Measurements from ENCODE around the gene PLEKHG3. TPM values are rescaled to one million over a fixed set of nuclear protein-coding genes. Genes with fewer than 3 reads are reported as not detected.

The PLEKHG3 gene
- total RNA-seq, 1 donor from 2014 or later, result 16.7 TPM

- peaks cover 4 to 16% (median 11%) of the 10 kb centered on the region in 3 donors for H3K4me1 ChIP-seq (ENCODE audit: control insufficient read depth in 3 of 3, insufficient read depth in 3 of 3, low read length in 3 of 3)
- H3K27ac ChIP-seq (ENCODE audit: low read depth, low read length), result no peak overlapping the region
- no peak overlapping the region for H3K4me3 ChIP-seq (ENCODE audit: low read length in 3 of 3)
- no peak overlapping the region for H3K9ac ChIP-seq (ENCODE audit: low read depth in 1 of 3, low read length in 3 of 3)
- no peaks in the 10 kb centered on the region for H3K9me3 ChIP-seq (ENCODE audit: control insufficient read depth in 3 of 3, low read length in 3 of 3)
- H3K36me3 ChIP-seq (ENCODE audit: control insufficient read depth in 3 of 3, insufficient read depth in 3 of 3, low read length in 3 of 3), result peaks cover 6 to 24% (median 18%) of the 10 kb centered on the region in 3 donors
- no peaks in the 10 kb centered on the region for H3K27me3 ChIP-seq (ENCODE audit: control insufficient read depth in 3 of 3, insufficient read depth in 3 of 3, low read length in 3 of 3)
Observed at GRCh38 chr14:64736271-64737169, 32.3 kb downstream of the PLEKHG3 start.

GRCh38 chr14:64737391-64738280 is 33.4 kb downstream of the PLEKHG3 start:
- no peak overlapping the region for H3K9ac ChIP-seq (ENCODE audit: low read depth in 1 of 3, low read length in 3 of 3)

GRCh38 chr14:64738281-64738804 is 34.1 kb downstream of the PLEKHG3 start:
- no peak overlapping the region for H3K4me3 ChIP-seq (ENCODE audit: low read length in 3 of 3)
- H3K27me3 ChIP-seq (ENCODE audit: control insufficient read depth in 3 of 3, insufficient read depth in 3 of 3, low read length in 3 of 3), result no peaks in the 10 kb centered on the region
- H3K9ac ChIP-seq (ENCODE audit: low read depth in 1 of 3, low read length in 3 of 3), result no peak overlapping the region
- peaks cover 4 to 16% (median 11%) of the 10 kb centered on the region in 3 donors for H3K4me1 ChIP-seq (ENCODE audit: control insufficient read depth in 3 of 3, insufficient read depth in 3 of 3, low read length in 3 of 3)
- no peaks in the 10 kb centered on the region for H3K9me3 ChIP-seq (ENCODE audit: control insufficient read depth in 3 of 3, low read length in 3 of 3)
- no peak overlapping the region for H3K27ac ChIP-seq (ENCODE audit: low read depth, low read length)
- peaks cover 14 to 25% (median 19%) of the 10 kb centered on the region in 3 donors for H3K36me3 ChIP-seq (ENCODE audit: control insufficient read depth in 3 of 3, insufficient read depth in 3 of 3, low read length in 3 of 3)

More at GRCh38 chr14:64737391-64738280, 33.4 kb downstream of the PLEKHG3 start:
- H3K27ac ChIP-seq (ENCODE audit: low read depth, low read length), result no peak overlapping the region
- no peak overlapping the region for H3K4me3 ChIP-seq (ENCODE audit: low read length in 3 of 3)
- H3K9me3 ChIP-seq (ENCODE audit: control insufficient read depth in 3 of 3, low read length in 3 of 3), result no peaks in the 10 kb centered on the region
- H3K27me3 ChIP-seq (ENCODE audit: control insufficient read depth in 3 of 3, insufficient read depth in 3 of 3, low read length in 3 of 3), result no peaks in the 10 kb centered on the region
- H3K4me1 ChIP-seq (ENCODE audit: control insufficient read depth in 3 of 3, insufficient read depth in 3 of 3, low read length in 3 of 3), result peaks cover 4 to 16% (median 11%) of the 10 kb centered on the region in 3 donors
- H3K36me3 ChIP-seq (ENCODE audit: control insufficient read depth in 3 of 3, insufficient read depth in 3 of 3, low read length in 3 of 3), result peaks cover 14 to 24% (median 19%) of the 10 kb centered on the region in 3 donors

- Histone ChIP-seq H3K9ac (ENCODE audit: low read depth in 1 of 3, low read length in 3 of 3) (no peak overlapping the region), H3K4me1 (ENCODE audit: control insufficient read depth in 3 of 3, insufficient read depth in 3 of 3, low read length in 3 of 3) (peaks cover 13 to 24% (median 18%) of the 10 kb centered on the region in 3 donors), H3K36me3 (ENCODE audit: control insufficient read depth in 3 of 3, insufficient read depth in 3 of 3, low read length in 3 of 3) (peaks cover 14 to 30% (median 17%) of the 10 kb centered on the region in 3 donors), H3K9me3 (ENCODE audit: control insufficient read depth in 3 of 3, low read length in 3 of 3) (no peaks in the 10 kb centered on the region), H3K4me3 (ENCODE audit: low read length in 3 of 3) (no peak overlapping the region), H3K27me3 (ENCODE audit: control insufficient read depth in 3 of 3, insufficient read depth in 3 of 3, low read length in 3 of 3) (no peaks in the 10 kb centered on the region), H3K27ac (ENCODE audit: low read depth, low read length) (no peak overlapping the region)
Observed at GRCh38 chr14:64741200-64741599, 37.0 kb downstream of the PLEKHG3 start.

GRCh38 chr14:64741961-64742360 is 37.7 kb downstream of the PLEKHG3 start:
- H3K4me3 ChIP-seq (ENCODE audit: low read length in 3 of 3), result no peak overlapping the region
- H3K4me1 ChIP-seq (ENCODE audit: control insufficient read depth in 3 of 3, insufficient read depth in 3 of 3, low read length in 3 of 3), result peaks cover 17 to 26% (median 17%) of the 10 kb centered on the region in 3 donors
- no peak overlapping the region for H3K9ac ChIP-seq (ENCODE audit: low read depth in 1 of 3, low read length in 3 of 3)
- no peaks in the 10 kb centered on the region for H3K27me3 ChIP-seq (ENCODE audit: control insufficient read depth in 3 of 3, insufficient read depth in 3 of 3, low read length in 3 of 3)
- H3K36me3 ChIP-seq (ENCODE audit: control insufficient read depth in 3 of 3, insufficient read depth in 3 of 3, low read length in 3 of 3), result peaks cover 14 to 32% (median 17%) of the 10 kb centered on the region in 3 donors
- no peak overlapping the region for H3K27ac ChIP-seq (ENCODE audit: low read depth, low read length)
- no peaks in the 10 kb centered on the region for H3K9me3 ChIP-seq (ENCODE audit: control insufficient read depth in 3 of 3, low read length in 3 of 3)

- no peak overlapping the region for H3K4me3 ChIP-seq (ENCODE audit: low read length in 3 of 3)
- H3K36me3 ChIP-seq (ENCODE audit: control insufficient read depth in 3 of 3, insufficient read depth in 3 of 3, low read length in 3 of 3), result peaks cover 21 to 40% (median 23%) of the 10 kb centered on the region in 3 donors
- no peaks in the 10 kb centered on the region for H3K27me3 ChIP-seq (ENCODE audit: control insufficient read depth in 3 of 3, insufficient read depth in 3 of 3, low read length in 3 of 3)
- no peaks in the 10 kb centered on the region for H3K9me3 ChIP-seq (ENCODE audit: control insufficient read depth in 3 of 3, low read length in 3 of 3)
- no peak overlapping the region for H3K9ac ChIP-seq (ENCODE audit: low read depth in 1 of 3, low read length in 3 of 3)
- peaks cover 20 to 22% (median 22%) of the 10 kb centered on the region in 3 donors for H3K4me1 ChIP-seq (ENCODE audit: control insufficient read depth in 3 of 3, insufficient read depth in 3 of 3, low read length in 3 of 3)
- no peak overlapping the region for H3K27ac ChIP-seq (ENCODE audit: low read depth, low read length)
Observed at GRCh38 chr14:64743061-64743460, 38.8 kb downstream of the PLEKHG3 start.

GRCh38 chr14:64745511-64746091 is 41.4 kb downstream of the PLEKHG3 start:
- Histone ChIP-seq H3K27me3 (ENCODE audit: control insufficient read depth in 3 of 3, insufficient read depth in 3 of 3, low read length in 3 of 3) (no peaks in the 10 kb centered on the region), H3K27ac (ENCODE audit: low read depth, low read length) (peak overlapping the region; percentile 23), H3K4me1 (ENCODE audit: control insufficient read depth in 3 of 3, insufficient read depth in 3 of 3, low read length in 3 of 3) (peaks cover 22 to 27% (median 24%) of the 10 kb centered on the region in 3 donors), H3K9me3 (ENCODE audit: control insufficient read depth in 3 of 3, low read length in 3 of 3) (no peaks in the 10 kb centered on the region), H3K9ac (ENCODE audit: low read depth in 1 of 3, low read length in 3 of 3) (peak overlapping the region in 1 of 3 donors; percentile 25), H3K4me3 (ENCODE audit: low read length in 3 of 3) (no peak overlapping the region), H3K36me3 (ENCODE audit: control insufficient read depth in 3 of 3, insufficient read depth in 3 of 3, low read length in 3 of 3) (peaks cover 27 to 44% (median 38%) of the 10 kb centered on the region in 3 donors)

GRCh38 chr14:64746298-64747250 is 42.4 kb downstream of the PLEKHG3 start:
- Histone ChIP-seq H3K27me3 (ENCODE audit: control insufficient read depth in 3 of 3, insufficient read depth in 3 of 3, low read length in 3 of 3) (no peaks in the 10 kb centered on the region), H3K4me3 (ENCODE audit: low read length in 3 of 3) (no peak overlapping the region), H3K27ac (ENCODE audit: low read depth, low read length) (peak overlapping the region; percentile 25), H3K9me3 (ENCODE audit: control insufficient read depth in 3 of 3, low read length in 3 of 3) (no peaks in the 10 kb centered on the region), H3K4me1 (ENCODE audit: control insufficient read depth in 3 of 3, insufficient read depth in 3 of 3, low read length in 3 of 3) (peaks cover 22 to 27% (median 24%) of the 10 kb centered on the region in 3 donors), H3K9ac (ENCODE audit: low read depth in 1 of 3, low read length in 3 of 3) (peak overlapping the region in 1 of 3 donors; percentile 28), H3K36me3 (ENCODE audit: control insufficient read depth in 3 of 3, insufficient read depth in 3 of 3, low read length in 3 of 3) (peaks cover 22 to 38% (median 34%) of the 10 kb centered on the region in 3 donors)

All from skeletal muscle tissue (tissue), 4 donors.